A673 (cell line): ENCODE measurements around the gene C1orf141.

Source experiments
- EZH2 ChIP-seq: fragments of 200-600 bp; sonication (generic); IDR thresholded peaks from 2 replicates; pipeline ENCODE4 v1.6.1; 2017; ENCODE audit warnings: borderline replicate concordance, low read depth, mild to moderate bottlenecking, mixed read lengths, antibody characterized with exemption, low read length; ENCODE audit not compliant: poor library complexity, severe bottlenecking
- TF ChIP-seq, protein P1 (sequence below): fragments of 300-800, 200-600 bp; sonication (generic); conservative IDR thresholded peaks from 2 replicates; pipeline ENCODE4 v1.5.1; 2017; ENCODE audit warnings: low read depth, mild to moderate bottlenecking, antibody characterized with exemption, low read length, moderate library complexity, mixed read lengths

DNA sequence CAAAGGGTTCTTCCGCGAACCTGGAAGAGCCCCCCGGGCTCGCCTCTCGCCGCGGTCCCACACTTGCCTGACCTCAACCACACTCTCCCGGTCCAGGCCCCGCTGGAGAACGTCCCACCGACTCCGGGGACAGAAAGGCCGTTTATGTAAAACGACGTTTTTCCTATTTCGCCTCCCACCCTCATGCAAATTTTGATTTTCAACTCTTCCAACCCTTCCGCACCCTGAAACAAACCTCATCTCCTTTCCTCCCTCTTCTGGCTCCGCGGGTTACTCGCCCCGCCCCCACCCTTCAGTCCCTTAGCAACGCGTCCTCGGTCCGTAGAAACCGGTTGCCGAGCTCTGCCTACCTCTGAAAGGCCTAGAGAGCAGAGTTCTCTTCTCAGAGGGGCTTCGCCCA lies at the start of gene C1orf141:
- TF ChIP-seq, protein P1, sequence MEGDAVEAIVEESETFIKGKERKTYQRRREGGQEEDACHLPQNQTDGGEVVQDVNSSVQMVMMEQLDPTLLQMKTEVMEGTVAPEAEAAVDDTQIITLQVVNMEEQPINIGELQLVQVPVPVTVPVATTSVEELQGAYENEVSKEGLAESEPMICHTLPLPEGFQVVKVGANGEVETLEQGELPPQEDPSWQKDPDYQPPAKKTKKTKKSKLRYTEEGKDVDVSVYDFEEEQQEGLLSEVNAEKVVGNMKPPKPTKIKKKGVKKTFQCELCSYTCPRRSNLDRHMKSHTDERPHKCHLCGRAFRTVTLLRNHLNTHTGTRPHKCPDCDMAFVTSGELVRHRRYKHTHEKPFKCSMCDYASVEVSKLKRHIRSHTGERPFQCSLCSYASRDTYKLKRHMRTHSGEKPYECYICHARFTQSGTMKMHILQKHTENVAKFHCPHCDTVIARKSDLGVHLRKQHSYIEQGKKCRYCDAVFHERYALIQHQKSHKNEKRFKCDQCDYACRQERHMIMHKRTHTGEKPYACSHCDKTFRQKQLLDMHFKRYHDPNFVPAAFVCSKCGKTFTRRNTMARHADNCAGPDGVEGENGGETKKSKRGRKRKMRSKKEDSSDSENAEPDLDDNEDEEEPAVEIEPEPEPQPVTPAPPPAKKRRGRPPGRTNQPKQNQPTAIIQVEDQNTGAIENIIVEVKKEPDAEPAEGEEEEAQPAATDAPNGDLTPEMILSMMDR = no peak
- TF ChIP-seq EZH2 = no peak
